ENCODE data around the gene PAGE2B.
"Not testable (repeated sequence)": the region's sequence is repeated elsewhere in the genome, so short reads cannot be mapped to it uniquely, and the experiment has no call there.

The PAGE2B gene

DNA sequence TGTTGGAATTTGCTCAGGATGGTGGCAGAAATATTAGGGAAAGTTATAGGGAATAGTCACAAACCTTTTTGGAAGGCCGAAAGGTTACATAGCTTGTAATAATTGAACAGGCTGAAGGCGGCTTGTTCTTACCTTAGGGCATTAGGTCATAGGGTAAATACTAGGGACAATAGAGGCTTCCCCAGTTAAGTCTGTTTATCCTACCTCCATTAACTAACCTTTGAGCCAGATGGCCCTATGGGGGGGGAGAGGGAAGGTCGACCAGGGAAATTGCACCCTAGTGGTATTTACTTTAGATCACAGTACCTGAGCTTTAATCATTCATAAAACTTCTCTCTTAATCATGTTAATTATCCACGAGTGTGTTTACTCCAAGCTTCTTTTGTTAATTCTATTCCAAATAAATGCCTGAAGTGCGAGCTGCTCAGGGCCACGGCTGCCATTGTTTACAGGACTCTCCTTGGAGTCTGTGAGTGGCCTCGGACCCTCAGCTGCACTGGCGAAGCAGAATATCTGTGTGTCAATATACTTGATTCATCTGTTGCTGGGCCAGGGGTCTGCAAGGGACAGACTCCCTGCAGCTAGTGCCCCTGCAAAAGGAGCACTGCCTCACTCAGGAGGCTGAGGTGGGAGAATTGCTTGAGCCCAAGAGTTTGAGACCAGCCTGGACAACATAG, 36.9 kb downstream of the PAGE2B start:
- no peak for DNase-seq

DNA sequence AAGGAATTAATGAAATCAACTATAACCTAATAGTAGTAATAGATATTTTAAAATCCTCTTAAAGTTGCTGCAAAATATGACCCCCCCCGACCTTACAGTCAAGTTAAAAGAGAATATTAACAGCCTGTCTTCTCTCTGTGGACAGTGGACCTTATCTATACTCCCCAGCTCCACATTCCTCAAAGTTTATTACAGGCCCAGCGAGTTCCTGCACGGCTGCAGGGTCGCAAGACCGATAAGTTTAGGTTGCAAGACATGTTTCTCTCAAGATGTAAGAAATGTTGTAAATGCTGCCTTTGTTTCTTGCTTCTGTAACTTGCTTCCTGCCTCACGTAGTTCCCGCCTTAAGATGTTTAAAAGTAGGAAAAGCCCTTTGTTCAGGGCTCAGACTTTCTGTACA, 41.8 kb downstream of the PAGE2B start:
- DNase-seq, result not testable (repeated sequence)

DNA sequence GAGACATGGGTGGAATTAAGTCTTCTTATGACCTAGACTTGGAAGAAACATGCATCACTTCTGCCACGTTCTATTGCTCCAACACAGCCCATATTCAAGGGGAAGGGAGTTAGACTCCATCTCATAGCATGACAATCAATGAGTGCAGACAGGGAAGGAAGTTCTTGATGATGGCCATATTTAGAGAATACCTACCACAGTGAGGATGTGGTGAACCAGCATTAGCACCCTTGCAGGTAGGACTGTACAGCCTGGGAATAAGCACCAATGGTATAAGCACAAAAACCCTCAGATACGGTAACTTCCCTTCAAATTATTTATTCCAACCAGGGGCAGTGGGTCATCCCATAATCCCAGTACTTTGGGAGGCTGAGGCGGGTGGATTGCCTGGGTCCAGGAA, 43.7 kb downstream of the PAGE2B start:
- no peak for DNase-seq

DNA sequence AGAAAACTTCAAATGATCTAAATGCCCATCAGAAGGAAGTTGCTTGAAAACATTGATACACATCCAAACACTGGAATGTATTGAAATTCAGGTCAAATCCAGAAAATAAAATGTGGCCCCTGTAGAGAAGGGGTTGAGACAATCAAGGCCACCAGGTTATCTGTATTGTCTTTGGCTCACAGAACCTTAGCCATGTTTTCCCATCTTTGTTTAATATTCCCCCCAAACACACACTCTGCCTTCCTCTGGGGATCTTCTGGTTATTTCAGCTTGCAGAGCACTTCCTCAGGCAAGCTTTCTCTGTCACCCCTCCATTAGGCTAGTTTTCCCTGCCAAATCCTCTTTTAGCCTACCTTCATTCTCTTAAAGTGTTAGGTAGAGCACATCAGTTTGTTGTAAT, 44.4 kb downstream of the PAGE2B start:
- DNase-seq, result no peak

DNA sequence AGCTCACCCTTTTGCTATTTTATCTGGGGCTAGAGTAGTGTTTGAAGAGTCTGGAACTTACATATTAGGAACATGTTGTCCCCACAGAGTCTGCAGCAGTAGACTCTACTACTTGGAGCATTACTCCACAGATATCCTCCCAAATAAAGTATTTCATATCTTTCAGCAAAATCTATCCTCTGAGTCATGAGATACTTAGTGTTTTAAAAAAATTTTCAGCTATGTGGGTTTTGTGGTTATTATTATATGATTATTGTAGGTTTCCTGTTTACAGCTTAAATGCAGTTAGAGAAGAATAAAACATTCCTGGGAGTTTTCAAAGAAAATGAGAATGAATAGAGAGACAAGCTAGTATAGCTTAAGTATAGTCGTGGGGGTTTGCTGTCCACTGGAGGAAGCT, 44.9 kb downstream of the PAGE2B start:
- no peak for DNase-seq

DNA sequence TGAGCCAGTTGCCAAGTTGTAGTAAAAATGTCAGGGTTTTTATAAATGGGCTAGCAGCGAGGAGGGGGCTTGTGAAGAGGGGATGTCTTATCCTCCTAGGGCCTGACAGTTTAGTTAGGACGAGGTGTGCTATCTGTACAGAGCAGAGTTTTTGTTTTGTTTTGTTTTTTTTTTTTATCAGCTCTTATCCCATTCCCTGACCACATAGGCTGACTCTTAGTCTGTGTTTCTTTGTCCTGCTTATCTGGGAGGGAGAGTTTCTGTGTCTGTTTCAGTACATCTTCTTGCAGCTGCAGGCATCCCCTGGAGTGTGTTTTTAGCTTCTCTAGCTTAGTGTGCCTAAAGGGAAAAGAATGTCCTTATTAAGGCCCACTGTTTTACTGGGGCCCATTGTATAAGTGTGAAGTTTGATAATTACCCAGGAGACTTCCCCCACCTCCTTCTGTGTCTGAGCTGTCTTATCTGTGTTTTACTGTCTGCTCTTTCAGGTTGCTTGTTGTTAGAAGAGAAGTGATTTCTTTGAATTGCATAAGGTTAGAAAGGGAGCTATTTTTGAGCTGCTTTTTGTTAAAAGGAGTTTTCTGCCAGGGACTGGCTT, 46.0 kb downstream of the PAGE2B start:
- DNase-seq, result no peak

DNA sequence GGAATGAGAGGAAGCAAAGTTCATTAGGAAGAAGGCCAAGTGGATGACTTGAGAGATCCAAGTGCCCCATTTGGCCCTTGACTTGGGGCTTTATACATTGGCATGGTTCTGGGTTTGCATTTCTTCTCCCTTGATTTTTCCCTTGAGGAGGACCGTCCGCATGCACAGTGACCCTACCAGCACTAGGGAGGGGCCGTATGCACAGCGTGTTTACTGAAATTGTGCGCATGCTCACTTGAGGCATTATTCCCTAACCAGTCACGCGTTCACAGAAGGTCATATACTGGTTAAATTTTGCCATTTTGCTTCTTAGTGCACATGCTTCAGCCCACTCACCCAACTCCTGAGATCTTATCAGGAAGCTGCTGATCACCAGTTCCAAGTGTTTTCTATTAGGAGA, 49.1 kb downstream of the PAGE2B start:
- DNase-seq, result no peak

DNA sequence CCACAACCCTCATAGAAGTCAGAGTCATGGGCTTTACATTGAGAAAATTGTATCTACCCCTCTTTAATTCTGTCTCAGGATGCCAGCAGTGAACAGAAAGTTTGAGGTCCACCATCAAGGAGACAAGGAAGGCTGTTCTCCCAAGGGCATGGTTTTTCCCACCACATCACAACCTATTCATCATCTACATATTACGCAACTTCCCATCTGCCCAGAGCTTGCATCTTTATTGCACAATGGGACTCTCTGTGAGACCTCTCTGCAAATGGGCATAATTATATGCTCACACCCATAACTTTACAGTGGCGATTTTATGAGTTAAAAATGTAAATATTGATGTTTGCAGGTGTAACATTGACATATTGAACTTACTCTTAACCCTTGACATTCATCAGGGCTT, 52.9 kb downstream of the PAGE2B start:
- DNase-seq, result no peak
